Fibroblast of lung (primary cell): Measurements from ENCODE around the gene IL18RAP. TPM values are rescaled to one million over a fixed set of nuclear protein-coding genes. Genes with fewer than 3 reads are reported as not detected.

ENCODE experiments used
- DNase-seq, 2 donors: peaks; one replicate each; pipeline versions ENCODE4 v3.0.0 to v3.0.0-alpha.2; 2010; ENCODE audit warnings: low read depth in 2 of 2
- H2AFZ ChIP-seq: 2 replicates; pipeline ENCODE4 v1.5.1; 2012; ENCODE audit warnings: low read length, control low read depth, inconsistent platforms
- H3K27ac ChIP-seq: 2 replicates; pipeline ENCODE4 v1.5.1; 2011; ENCODE audit warnings: low read length, control low read depth; ENCODE audit not compliant: insufficient read depth
- H3K27me3 ChIP-seq: 2 replicates; pipeline ENCODE4 v1.5.1; 2011; ENCODE audit warnings: mild to moderate bottlenecking, low read length; ENCODE audit not compliant: control insufficient read depth, insufficient read depth
- H3K36me3 ChIP-seq: 2 replicates; pipeline ENCODE4 v1.5.1; 2011; ENCODE audit warnings: low read length; ENCODE audit not compliant: control insufficient read depth, insufficient read depth
- H3K4me1 ChIP-seq: 2 replicates; pipeline ENCODE4 v1.5.1; 2011; ENCODE audit warnings: low read length; ENCODE audit not compliant: control insufficient read depth, insufficient read depth; ENCODE audit errors: extremely low read depth
- H3K4me2 ChIP-seq: 2 replicates; pipeline ENCODE4 v1.5.1; 2011; ENCODE audit warnings: low read length, control low read depth; ENCODE audit not compliant: insufficient read depth; ENCODE audit errors: extremely low read depth
- H3K4me3 ChIP-seq, 4 experiments: fragments of 200-600 bp in 1 of 4; sonication (generic) in 1 of 4; replicated peaks in 1 of 4; 2 replicates each; pipeline ENCODE4 v1.5.1; 2011 to 2016; ENCODE audit warnings: low read length in 4 of 4, low read depth in 3 of 4, mild to moderate bottlenecking in 3 of 4, control low read depth in 2 of 4, inconsistent platforms in 1 of 4, mixed read lengths in 1 of 4; ENCODE audit not compliant: insufficient read depth in 1 of 4; ENCODE audit errors: control extremely low read depth in 1 of 4
- H3K79me2 ChIP-seq: 2 replicates; pipeline ENCODE4 v1.5.1; 2012; ENCODE audit warnings: mild to moderate bottlenecking, low read length, inconsistent platforms; ENCODE audit not compliant: control insufficient read depth, insufficient read depth
- H3K9ac ChIP-seq: 2 replicates; pipeline ENCODE4 v1.5.1; 2011; ENCODE audit warnings: mild to moderate bottlenecking, low read length, control low read depth; ENCODE audit not compliant: insufficient read depth
- H3K9me3 ChIP-seq: 2 replicates; pipeline ENCODE4 v1.5.1; 2012; ENCODE audit warnings: low read depth, low read length; ENCODE audit not compliant: control insufficient read depth, insufficient read depth
- H4K20me1 ChIP-seq: 2 replicates; pipeline ENCODE4 v1.5.1; 2011; ENCODE audit warnings: low read length; ENCODE audit not compliant: control insufficient read depth, insufficient read depth; ENCODE audit errors: extremely low read depth
- CTCF ChIP-seq, 2 donors: IDR thresholded peaks in 1 of 2; conservative IDR thresholded peaks in 1 of 2; 1 replicate in 1 of 2; 2 replicates in 1 of 2; pipeline ENCODE4 v1.5.1; 2011 to 2012; ENCODE audit warnings: low read length in 2 of 2, control low read depth in 1 of 2, inconsistent platforms in 1 of 2, low read depth in 1 of 2, mild to moderate bottlenecking in 1 of 2
- EZH2 ChIP-seq: IDR thresholded peaks from 2 replicates; pipeline ENCODE4 v1.5.1; 2012; ENCODE audit warnings: low read length, control low read depth, mild to moderate bottlenecking; ENCODE audit errors: missing control alignments
- polyA plus RNA-seq, 2 donors: library from polyadenylated mRNA; depleted of rRNA in 1 of 2; stranded (reverse) in 1 of 2; unstranded in 1 of 2; fragments of >200 nt; gene quantifications; 2 replicates each; pipeline ENCODE4 v1.2.1, GENCODE V29; 2011 to 2012; ENCODE audit warnings: missing spikeins in 1 of 2
- total RNA-seq: library from RNA; depleted of rRNA; stranded (reverse); fragments of >200 nt; gene quantifications from 2 replicates; pipeline ENCODE4 v1.2.1, GENCODE V29; 2014

IL18RAP gene
- total and polyA plus RNA-seq, 2 donors (not counting 1 experiment from before 2014, with no cell fraction given), result not detected

GRCh38 chr2:102489646-102490045 lies 66.7 kb downstream of the IL18RAP start:
- no peak overlapping the region for H3K9ac ChIP-seq
- DNase-seq, result no peak
- no peak overlapping the region for H3K4me2 ChIP-seq
- no peak for TF ChIP-seq CTCF (conservative IDR thresholded peaks at IDR 0.05 in 1 of 2, IDR thresholded peaks at IDR 0.05 in 1 of 2; ENCODE audit: low read depth in 1 of 2, low read length in 2 of 2)
- TF ChIP-seq EZH2, result no peak
- no peaks in the 10 kb centered on the region for H4K20me1 ChIP-seq
- no peak overlapping the region for H2AFZ ChIP-seq
- H3K4me1 ChIP-seq, result no peaks in the 10 kb centered on the region
- H3K4me3 ChIP-seq, result no peak overlapping the region
- H3K79me2 ChIP-seq, result no peaks in the 10 kb centered on the region
- H3K27ac ChIP-seq, result no peak overlapping the region
- no peaks in the 10 kb centered on the region for H3K36me3 ChIP-seq
- H3K9me3 ChIP-seq, result no peaks in the 10 kb centered on the region
- no peaks in the 10 kb centered on the region for H3K27me3 ChIP-seq

- H3K79me2 ChIP-seq, result no peaks in the 10 kb centered on the region
- no peak overlapping the region for H3K4me3 ChIP-seq
- no peaks in the 10 kb centered on the region for H3K27me3 ChIP-seq
- no peaks in the 10 kb centered on the region for H4K20me1 ChIP-seq
- H3K9me3 ChIP-seq, result no peaks in the 10 kb centered on the region
- TF ChIP-seq CTCF (conservative IDR thresholded peaks at IDR 0.05 in 1 of 2, IDR thresholded peaks at IDR 0.05 in 1 of 2; ENCODE audit: low read depth in 1 of 2, low read length in 2 of 2) (no peak), EZH2 (no peak)
- H3K27ac ChIP-seq, result no peak overlapping the region
- no peaks in the 10 kb centered on the region for H3K36me3 ChIP-seq
- DNase-seq, result no peak
- H3K4me1 ChIP-seq, result no peaks in the 10 kb centered on the region
- H2AFZ ChIP-seq, result no peak overlapping the region
- H3K9ac ChIP-seq, result no peak overlapping the region
- H3K4me2 ChIP-seq, result no peak overlapping the region
Measured at GRCh38 chr2:102492006-102492405, 69.0 kb downstream of the IL18RAP start.

DNA sequence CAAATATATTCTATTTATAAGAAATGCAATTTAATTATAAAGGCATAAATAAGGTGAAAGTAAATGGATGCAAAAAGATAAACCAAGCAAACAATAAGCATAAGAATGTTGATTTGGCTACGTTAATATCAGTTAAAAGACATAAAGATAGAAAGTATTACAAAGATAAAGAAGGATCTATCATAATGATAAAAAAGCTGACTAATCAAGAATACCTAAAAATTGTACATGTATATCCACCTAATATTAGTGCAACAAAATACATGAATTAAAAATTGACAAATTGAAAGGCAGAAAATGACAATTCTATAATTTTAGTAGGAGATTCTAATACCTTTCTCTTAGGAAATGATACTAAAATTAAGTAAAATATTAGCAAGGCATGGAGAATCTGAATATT lies 71.6 kb downstream of the IL18RAP start:
- Histone ChIP-seq H3K9ac (no peak overlapping the region), H3K27ac (no peak overlapping the region), H3K36me3 (no peaks in the 10 kb centered on the region), H3K9me3 (no peaks in the 10 kb centered on the region), H3K4me2 (no peak overlapping the region), H2AFZ (no peak overlapping the region), H3K4me1 (no peaks in the 10 kb centered on the region), H3K79me2 (no peaks in the 10 kb centered on the region), H3K27me3 (no peaks in the 10 kb centered on the region), H3K4me3 (no peak overlapping the region), H4K20me1 (no peaks in the 10 kb centered on the region)
- DNase-seq, result no peak
- TF ChIP-seq EZH2, result no peak
- no peak for TF ChIP-seq CTCF (conservative IDR thresholded peaks at IDR 0.05 in 1 of 2, IDR thresholded peaks at IDR 0.05 in 1 of 2; ENCODE audit: low read depth in 1 of 2, low read length in 2 of 2)
